Prostate gland (tissue), 2 donors: Measurements from ENCODE around the gene GAB2. TPM values are rescaled to one million over a fixed set of nuclear protein-coding genes. Genes with fewer than 3 reads are reported as not detected.

Experiments used
- DNase-seq: peaks from one replicate; pipeline ENCODE4 v3.0.0-alpha.2; 2019; ENCODE audit warnings: low spot score
- H3K27ac ChIP-seq, 2 donors: fragments of 200-600 bp; sonication (generic); 2 replicates each; pipeline ENCODE4 v1.5.1; 2017 to 2019
- H3K27me3 ChIP-seq: fragments of 200-600 bp; sonication (generic); replicated peaks from 2 replicates; pipeline ENCODE4 v1.5.1; 2019; ENCODE audit not compliant: insufficient read depth
- H3K36me3 ChIP-seq, 2 donors: fragments of 200-600 bp; sonication (generic); 1 replicate in 1 of 2; 2 replicates in 1 of 2; pipeline versions ENCODE4 v1.5.1 to v1.8.1; 2017 to 2019
- H3K4me1 ChIP-seq: fragments of 200-600 bp; sonication (generic); replicated peaks from 2 replicates; pipeline ENCODE4 v1.5.1; 2019
- H3K4me3 ChIP-seq, 2 donors: fragments of 200-600 bp; sonication (generic); 2 replicates each; pipeline ENCODE4 v1.5.1; 2017 to 2019
- H3K9me3 ChIP-seq: fragments of 200-600 bp; sonication (generic); 2 replicates; pipeline ENCODE4 v1.5.1; 2017
- POLR2A ChIP-seq: fragments of 450-650 bp; IDR thresholded peaks from one replicate; pipeline ENCODE4 v1.6.1; 2016; ENCODE audit warnings: antibody characterized with exemption, mild to moderate bottlenecking
- POLR2AphosphoS5 ChIP-seq: sonication (generic); formaldehyde crosslinking; IDR thresholded peaks from one replicate; pipeline ENCODE4 v1.6.1; 2017; ENCODE audit warnings: antibody characterized with exemption
- WGBS: methylation state at CpG from one replicate; pipeline ENCODE4 v1.1.5; 2018; 5-methylcytosine and 5-hydroxymethylcytosine counted together
- intact Hi-C: fragments of 100-400 bp; cut with DNase I; formaldehyde crosslinking; loops from one replicate; pipeline ENCODE4 v1.14.2; 2022
- total RNA-seq, 2 donors: library from RNA; depleted of rRNA; stranded (reverse); fragments of >200 nt; gene quantifications; one replicate each; pipeline ENCODE4 v1.1.0, GENCODE V29; 2016
- TF ChIP-seq, protein P1 (sequence below), 4 experiments: fragments of 200-600 bp in 2 of 4; fragments of 450-650 bp in 2 of 4; sonication (generic) in 2 of 4; IDR thresholded peaks; 1 replicate in 3 of 4; 2 replicates in 1 of 4; pipeline ENCODE4 v1.5.1; 2016 to 2019; ENCODE audit warnings: antibody characterized with exemption in 4 of 4, mild to moderate bottlenecking in 2 of 4, moderate library complexity in 2 of 4

Gene GAB2
- total RNA-seq, 2 donors from 2014 or later = 7.4 to 12.8 TPM

DNA sequence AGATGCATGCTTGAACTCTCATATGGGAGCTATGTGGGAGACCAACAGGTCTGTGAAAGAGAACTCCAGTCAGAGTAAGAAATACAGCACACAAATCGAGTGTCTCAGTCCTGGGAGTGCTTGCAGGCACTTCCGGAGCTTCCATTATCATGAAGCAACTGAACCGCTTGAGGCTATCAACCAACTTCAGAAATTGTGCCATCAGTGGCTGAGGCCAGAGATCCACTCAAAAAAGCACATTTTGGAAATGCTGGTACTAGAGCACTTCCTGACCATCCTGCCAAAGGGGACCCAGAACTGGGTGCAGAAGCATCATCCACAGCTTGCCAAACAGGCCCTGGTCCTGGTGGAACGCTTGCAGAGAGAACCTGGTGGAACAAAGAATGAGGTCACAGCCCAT, 33.4 kb downstream of the GAB2 start:
- H3K27ac ChIP-seq = no peak overlapping the region
- no peak for DNase-seq
- TF ChIP-seq, protein P1, sequence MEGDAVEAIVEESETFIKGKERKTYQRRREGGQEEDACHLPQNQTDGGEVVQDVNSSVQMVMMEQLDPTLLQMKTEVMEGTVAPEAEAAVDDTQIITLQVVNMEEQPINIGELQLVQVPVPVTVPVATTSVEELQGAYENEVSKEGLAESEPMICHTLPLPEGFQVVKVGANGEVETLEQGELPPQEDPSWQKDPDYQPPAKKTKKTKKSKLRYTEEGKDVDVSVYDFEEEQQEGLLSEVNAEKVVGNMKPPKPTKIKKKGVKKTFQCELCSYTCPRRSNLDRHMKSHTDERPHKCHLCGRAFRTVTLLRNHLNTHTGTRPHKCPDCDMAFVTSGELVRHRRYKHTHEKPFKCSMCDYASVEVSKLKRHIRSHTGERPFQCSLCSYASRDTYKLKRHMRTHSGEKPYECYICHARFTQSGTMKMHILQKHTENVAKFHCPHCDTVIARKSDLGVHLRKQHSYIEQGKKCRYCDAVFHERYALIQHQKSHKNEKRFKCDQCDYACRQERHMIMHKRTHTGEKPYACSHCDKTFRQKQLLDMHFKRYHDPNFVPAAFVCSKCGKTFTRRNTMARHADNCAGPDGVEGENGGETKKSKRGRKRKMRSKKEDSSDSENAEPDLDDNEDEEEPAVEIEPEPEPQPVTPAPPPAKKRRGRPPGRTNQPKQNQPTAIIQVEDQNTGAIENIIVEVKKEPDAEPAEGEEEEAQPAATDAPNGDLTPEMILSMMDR (IDR thresholded peaks at IDR 0.05) = no peak
- TF ChIP-seq POLR2AphosphoS5 (no peak), POLR2A (no peak)
- no peaks in the 10 kb centered on the region for H3K36me3 ChIP-seq
- WGBS = 86% methylated on average over 4 of the region's 4 CpGs
- H3K4me1 ChIP-seq = no peaks in the 10 kb centered on the region
- H3K27me3 ChIP-seq = no peaks in the 10 kb centered on the region
- no peaks in the 10 kb centered on the region for H3K9me3 ChIP-seq
- H3K4me3 ChIP-seq = no peak overlapping the region
- intact Hi-C loops = no loop called here

DNA sequence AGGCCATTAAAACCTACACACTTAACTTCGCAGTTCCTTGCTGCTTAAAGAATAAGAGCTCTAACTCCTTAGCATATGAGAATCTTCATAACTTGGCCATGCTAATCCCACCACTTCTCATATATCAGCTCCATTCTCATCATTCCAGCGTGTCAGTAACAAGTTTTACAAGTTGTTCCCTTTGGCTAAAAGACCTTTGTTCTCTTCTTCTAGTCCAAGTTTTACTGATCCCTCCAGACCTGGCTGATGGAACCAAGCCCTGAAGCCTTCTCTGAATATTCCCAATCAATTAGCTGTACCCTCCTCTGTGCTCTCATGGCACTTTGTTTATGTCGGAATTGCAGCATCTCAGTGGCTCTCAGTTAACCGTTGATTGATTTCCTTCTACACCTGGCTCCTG, 35.8 kb downstream of the GAB2 start:
- no peak overlapping the region for H3K4me3 ChIP-seq
- no peak for DNase-seq
- H3K27me3 ChIP-seq = no peaks in the 10 kb centered on the region
- H3K36me3 ChIP-seq = no peaks in the 10 kb centered on the region
- TF ChIP-seq, protein P1 (IDR thresholded peaks at IDR 0.05) = no peak
- TF ChIP-seq POLR2A (no peak), POLR2AphosphoS5 (no peak)
- H3K9me3 ChIP-seq = no peaks in the 10 kb centered on the region
- H3K4me1 ChIP-seq = no peaks in the 10 kb centered on the region
- intact Hi-C loops = no loop called here
- no peak overlapping the region for H3K27ac ChIP-seq
- WGBS = 40% methylated on average over 4 of the region's 4 CpGs

DNA sequence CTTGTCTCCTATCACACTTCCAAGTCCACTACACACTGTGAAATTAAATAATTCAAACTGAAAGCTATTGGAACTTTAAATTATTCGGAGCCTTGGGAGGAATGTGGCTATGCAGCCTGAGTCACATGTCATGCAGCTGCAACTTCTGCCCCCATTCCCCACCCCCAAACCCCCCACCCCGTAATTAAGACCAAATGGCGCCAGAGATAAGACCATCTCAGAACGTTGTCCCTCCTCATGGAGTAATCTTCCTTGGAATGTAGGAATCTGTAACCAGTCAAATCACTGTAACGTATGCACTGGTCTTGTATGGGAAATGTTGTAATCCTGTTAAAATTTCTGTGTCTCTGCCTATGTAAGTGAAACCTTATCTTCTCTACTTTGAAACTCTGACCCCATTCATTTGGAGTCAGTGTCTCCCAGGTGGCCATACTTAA, 37.0 kb downstream of the GAB2 start:
- no peak for DNase-seq
- no peaks in the 10 kb centered on the region for H3K9me3 ChIP-seq
- WGBS = 54% methylated on average over 5 of the region's 5 CpGs
- H3K36me3 ChIP-seq = no peaks in the 10 kb centered on the region
- no peak overlapping the region for H3K27ac ChIP-seq
- TF ChIP-seq POLR2A (no peak), POLR2AphosphoS5 (no peak)
- TF ChIP-seq, protein P1 (IDR thresholded peaks at IDR 0.05) = no peak
- intact Hi-C loops = no loop called here
- H3K4me1 ChIP-seq = no peaks in the 10 kb centered on the region
- no peaks in the 10 kb centered on the region for H3K27me3 ChIP-seq
- H3K4me3 ChIP-seq = no peak overlapping the region

DNA sequence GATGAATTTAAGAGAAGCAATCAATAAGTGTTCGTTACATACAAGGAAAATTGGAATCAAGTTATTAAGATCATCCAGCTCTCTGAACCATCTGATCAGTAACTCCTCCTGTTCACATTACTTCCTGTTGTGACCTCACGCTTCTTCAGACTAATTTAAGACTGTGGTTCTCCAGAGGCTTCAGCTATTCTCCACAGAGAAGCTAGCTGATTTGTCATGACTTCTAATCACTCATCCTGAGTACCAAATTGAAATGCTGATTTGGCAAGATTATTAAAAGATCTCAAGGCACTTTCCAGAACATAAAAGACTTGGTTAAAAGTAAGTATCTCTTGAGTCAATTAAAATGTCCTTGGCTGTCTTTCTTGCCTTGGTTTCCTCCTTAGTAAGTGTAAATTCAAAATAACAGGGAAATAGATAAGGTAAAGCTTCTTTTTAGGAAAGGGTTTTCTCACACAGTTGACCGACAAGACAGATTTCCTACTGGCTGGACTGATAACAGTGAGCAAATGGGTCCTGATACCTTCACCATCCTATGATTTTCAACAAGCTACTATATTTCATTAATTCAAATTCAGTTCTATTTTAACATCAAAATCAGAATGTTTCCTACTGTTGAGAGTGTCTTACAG, 38.5 kb downstream of the GAB2 start:
- no peaks in the 10 kb centered on the region for H3K4me1 ChIP-seq
- 84% methylated on average over 3 of the region's 3 CpGs for WGBS
- no peak for DNase-seq
- no peak overlapping the region for H3K27ac ChIP-seq
- no peaks in the 10 kb centered on the region for H3K9me3 ChIP-seq
- H3K36me3 ChIP-seq = no peaks in the 10 kb centered on the region
- no peak for TF ChIP-seq POLR2A
- TF ChIP-seq, protein P1 (IDR thresholded peaks at IDR 0.05) = no peak
- TF ChIP-seq POLR2AphosphoS5 = no peak
- no peaks in the 10 kb centered on the region for H3K27me3 ChIP-seq
- no peak overlapping the region for H3K4me3 ChIP-seq
- intact Hi-C loops = no loop called here

DNA sequence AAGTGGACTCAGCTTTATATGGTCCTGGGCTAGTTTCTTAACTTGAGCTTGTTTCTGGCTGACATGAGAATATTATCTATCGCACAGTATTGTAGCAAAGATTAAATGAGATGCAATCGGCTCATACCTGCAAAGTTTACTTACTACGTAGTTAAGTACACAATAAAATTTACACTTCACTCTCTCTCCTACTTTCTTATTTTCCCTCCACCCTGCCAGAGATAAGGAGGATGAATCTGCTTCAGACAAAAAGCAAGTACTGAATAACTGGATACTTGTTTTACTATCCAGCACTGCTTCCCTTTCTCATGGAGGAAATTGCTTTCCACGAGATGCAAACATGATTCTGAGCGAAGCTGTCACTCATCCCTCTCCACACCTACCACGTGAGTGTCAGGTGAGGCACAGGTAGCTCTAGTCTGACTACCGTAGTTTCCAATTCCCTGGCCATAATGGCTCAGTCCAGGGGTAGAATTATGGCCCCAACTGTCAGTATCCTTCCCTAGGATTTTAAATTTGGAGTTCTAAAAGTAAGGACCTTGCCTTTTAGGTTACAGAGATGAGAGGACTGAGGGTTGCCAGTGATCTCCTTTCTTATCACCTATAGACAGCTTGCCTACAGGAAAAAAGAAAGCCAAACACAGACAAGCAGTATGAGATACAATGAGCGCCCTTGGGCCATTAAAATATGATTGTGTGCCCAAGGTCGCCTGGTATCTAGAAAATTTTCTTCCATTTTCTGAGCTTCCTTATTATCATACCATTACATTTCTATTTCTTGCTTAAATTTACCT, 39.8 kb downstream of the GAB2 start:
- H3K27me3 ChIP-seq = no peaks in the 10 kb centered on the region
- H3K4me3 ChIP-seq = no peak overlapping the region
- H3K27ac ChIP-seq = no peak overlapping the region
- no peaks in the 10 kb centered on the region for H3K36me3 ChIP-seq
- 64% methylated on average over 9 of the region's 9 CpGs for WGBS
- TF ChIP-seq POLR2AphosphoS5 (no peak), POLR2A (no peak)
- TF ChIP-seq, protein P1 (IDR thresholded peaks at IDR 0.05) = no peak
- no peaks in the 10 kb centered on the region for H3K9me3 ChIP-seq
- intact Hi-C loops = no loop called here
- DNase-seq = no peak
- no peaks in the 10 kb centered on the region for H3K4me1 ChIP-seq
